HL-60 (cell line): ENCODE data around the gene RGS6.

Experiments used
- DNase-seq, 2 experiments: peaks; one replicate each; pipeline ENCODE4 v3.0.0-alpha.2; 2010 to 2020; ENCODE audit warnings: low read depth in 1 of 2, low spot score in 1 of 2
- H3K27ac ChIP-seq: fragments of 250-450 bp; sonication (Bioruptor Pico); replicated peaks from 2 replicates; pipeline ENCODE4 v1.5.1; 2020; ENCODE audit warnings: mild to moderate bottlenecking, moderate library complexity
- H3K27me3 ChIP-seq: fragments of 250-450 bp; sonication (Bioruptor Pico); 2 replicates; pipeline ENCODE4 v1.5.1; 2021; ENCODE audit warnings: mild to moderate bottlenecking, moderate library complexity; ENCODE audit not compliant: insufficient read depth, poor library complexity, severe bottlenecking
- H3K4me3 ChIP-seq: replicated peaks from 2 replicates; pipeline ENCODE4 v1.5.1; 2011; ENCODE audit warnings: mild to moderate bottlenecking, control low read depth, low read length; ENCODE audit not compliant: insufficient read depth
- CTCF ChIP-seq: IDR thresholded peaks from one replicate; pipeline ENCODE4 v1.5.1; 2011; ENCODE audit warnings: low read length, control low read depth, inconsistent platforms; ENCODE audit not compliant: insufficient read depth
- GABPA ChIP-seq: IDR thresholded peaks from 2 replicates; pipeline ENCODE4 v1.6.1; 2012; ENCODE audit warnings: low read depth
- POLR2AphosphoS5 ChIP-seq: IDR thresholded peaks from 2 replicates; pipeline ENCODE4 v1.6.1; 2012; ENCODE audit warnings: low read depth
- REST ChIP-seq: IDR thresholded peaks from 2 replicates; pipeline ENCODE4 v1.6.1; 2012; ENCODE audit warnings: low read depth; ENCODE audit not compliant: insufficient replicate concordance
- SPI1 ChIP-seq: IDR thresholded peaks from 2 replicates; pipeline ENCODE4 v1.6.1; 2012; ENCODE audit warnings: low read depth, mild to moderate bottlenecking, borderline replicate concordance

RGS6 gene

GRCh38 chr14:72532686-72533454, 600.6 kb downstream of the RGS6 start:
- no peak for DNase-seq
- TF ChIP-seq REST (no peak), POLR2AphosphoS5 (no peak), CTCF (no peak), SPI1 (no peak), GABPA (no peak)
- Histone ChIP-seq H3K27ac (no peak overlapping the region), H3K4me3 (no peak overlapping the region), H3K27me3 (no peaks in the 10 kb centered on the region)

GRCh38 chr14:72535485-72535884, 603.3 kb downstream of the RGS6 start:
- H3K27ac ChIP-seq = no peak overlapping the region
- no peaks in the 10 kb centered on the region for H3K27me3 ChIP-seq
- peak; percentile 24 to 41 for DNase-seq
- H3K4me3 ChIP-seq = no peak overlapping the region
- no peak for TF ChIP-seq GABPA
- no peak for TF ChIP-seq CTCF
- no peak for TF ChIP-seq POLR2AphosphoS5
- TF ChIP-seq REST = no peak

- no peak overlapping the region for H3K4me3 ChIP-seq
- no peaks in the 10 kb centered on the region for H3K27me3 ChIP-seq
- H3K27ac ChIP-seq = no peak overlapping the region
- no peak for DNase-seq
- TF ChIP-seq GABPA (no peak), SPI1 (no peak)
These were observed 606.2 kb downstream of the RGS6 start for GRCh38 chr14:72538387-72538786.

- H3K27me3 ChIP-seq = no peaks in the 10 kb centered on the region
- no peak for DNase-seq
- TF ChIP-seq SPI1 (no peak), REST (no peak), GABPA (no peak)
- no peak overlapping the region for H3K27ac ChIP-seq
- H3K4me3 ChIP-seq = no peak overlapping the region
These were observed 607.6 kb downstream of the RGS6 start for GRCh38 chr14:72539661-72540315.
